Right renal cortex interstitium (tissue), 3 donors: Measurements from ENCODE around the gene AGR3. TPM values are rescaled to one million over a fixed set of nuclear protein-coding genes. Genes with fewer than 3 reads are reported as not detected.

ENCODE experiments used
- DNase-seq, 3 donors: peaks; one replicate each; pipeline ENCODE4 v3.0.0-alpha.2; 2013; ENCODE audit warnings: low read depth in 3 of 3, low spot score in 2 of 3
- polyA plus RNA-seq, 3 donors: library from polyadenylated mRNA; unstranded; fragments of 120-200 nt; gene quantifications; one replicate each; pipeline ENCODE4 v1.2.1, GENCODE V29; 2013; ENCODE audit not compliant: insufficient read length in 3 of 3

Gene AGR3
- polyA plus RNA-seq, 3 donors = 2.1 to 2.9 (median 2.4) TPM

GRCh38 chr7:16838891-16839290 lies 42.9 kb downstream of the AGR3 start:
- no peak for DNase-seq

- no peak for DNase-seq
These were observed 43.4 kb downstream of the AGR3 start for GRCh38 chr7:16838386-16838785.

DNA sequence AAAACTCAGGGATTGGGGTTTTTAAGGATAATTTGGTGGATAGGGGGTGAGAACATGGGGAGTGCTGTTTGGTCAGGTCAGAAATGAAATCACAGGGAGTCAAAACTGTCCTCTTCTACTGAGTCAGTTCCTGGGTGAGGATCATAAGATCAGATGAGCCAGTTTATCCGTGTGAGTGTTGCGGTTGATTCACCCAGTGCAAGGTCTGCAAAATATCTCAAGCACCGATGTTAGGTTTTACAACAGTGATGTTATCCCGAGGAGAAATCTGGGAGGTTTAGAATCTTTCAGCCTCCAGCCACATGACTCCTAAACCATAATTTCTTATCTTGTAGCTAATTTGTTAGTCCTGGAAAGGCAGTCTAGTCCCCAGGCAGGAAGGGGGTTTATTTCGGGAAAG lies 45.3 kb downstream of the AGR3 start:
- DNase-seq = no peak

DNA sequence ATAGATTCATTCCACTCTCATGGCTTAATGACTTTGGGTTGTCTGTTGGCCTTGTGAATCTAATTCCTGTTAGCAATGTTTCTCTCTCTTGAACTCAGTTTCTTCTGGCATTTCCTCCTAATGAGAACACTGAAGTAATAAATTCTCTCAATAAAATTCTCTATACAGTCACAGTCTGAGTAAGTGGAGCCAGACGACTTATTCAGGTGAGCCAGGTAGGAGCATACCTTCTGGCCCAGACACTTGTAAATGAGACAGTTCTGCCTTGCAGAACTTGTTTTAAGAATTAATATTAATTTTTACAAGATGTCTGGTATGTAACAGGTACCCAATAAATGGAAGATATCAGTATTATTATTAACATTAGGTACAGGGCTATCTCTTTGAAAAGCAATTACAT lies 48.4 kb downstream of the AGR3 start:
- no peak for DNase-seq

DNA sequence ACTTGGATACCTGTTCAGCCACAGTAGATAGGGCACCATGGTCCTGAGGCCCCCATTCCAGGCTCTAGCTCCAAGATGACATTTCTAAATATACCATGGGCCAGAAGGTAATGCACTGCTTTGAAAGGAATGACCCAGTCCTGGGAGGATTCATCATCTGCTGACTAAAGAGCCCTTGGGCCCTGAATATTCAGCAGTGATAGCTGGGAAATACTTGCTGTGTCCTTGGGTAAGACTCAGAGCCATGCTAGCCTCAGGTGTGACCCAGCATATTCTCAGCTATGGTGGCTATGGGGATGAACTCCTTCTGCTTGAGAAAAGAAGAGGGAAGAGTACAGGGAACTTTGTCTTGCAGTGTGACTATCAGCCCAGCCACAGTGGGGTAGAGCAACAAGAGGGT lies 55.7 kb downstream of the AGR3 start:
- no peak for DNase-seq

DNA sequence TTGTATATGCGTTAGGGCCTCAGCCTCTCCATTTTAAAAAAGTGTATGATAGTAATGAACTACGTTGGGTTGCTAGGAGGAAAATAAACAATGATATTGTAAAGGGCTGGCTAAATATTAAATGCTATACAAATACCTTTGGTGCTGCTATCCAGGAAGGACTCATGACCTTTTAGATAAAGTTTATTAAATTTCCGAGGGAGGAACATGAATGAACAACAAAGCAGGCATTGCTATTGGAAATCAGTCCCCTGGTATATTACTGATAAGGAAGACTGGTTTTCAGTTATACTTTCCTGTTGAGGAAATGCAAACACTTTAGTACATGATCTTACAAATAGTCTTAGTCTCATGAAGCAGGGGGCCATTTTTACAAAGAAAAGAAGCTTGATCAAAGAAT lies 59.8 kb downstream of the AGR3 start:
- DNase-seq = no peak

- no peak for DNase-seq
These were observed 63.1 kb downstream of the AGR3 start for GRCh38 chr7:16818732-16819131.

DNA sequence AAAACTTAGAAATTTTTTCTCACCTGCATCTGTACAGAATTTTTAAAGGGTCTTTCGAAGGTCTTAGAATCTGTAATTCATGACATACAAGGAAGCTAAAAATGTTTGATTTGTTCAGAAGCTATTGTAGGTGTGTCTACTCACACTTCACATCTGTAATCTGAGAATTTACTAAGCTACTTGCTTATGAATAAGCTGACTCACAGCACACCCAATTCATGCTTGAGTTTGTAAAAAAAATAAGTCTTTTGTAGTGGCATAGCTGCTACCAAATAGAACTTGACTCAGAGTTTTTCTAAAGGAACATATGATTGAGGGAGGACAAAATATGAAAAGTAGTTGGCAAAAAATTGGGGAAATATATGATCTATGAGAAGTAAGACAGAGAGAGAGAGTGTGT lies 64.2 kb downstream of the AGR3 start:
- DNase-seq = no peak

DNA sequence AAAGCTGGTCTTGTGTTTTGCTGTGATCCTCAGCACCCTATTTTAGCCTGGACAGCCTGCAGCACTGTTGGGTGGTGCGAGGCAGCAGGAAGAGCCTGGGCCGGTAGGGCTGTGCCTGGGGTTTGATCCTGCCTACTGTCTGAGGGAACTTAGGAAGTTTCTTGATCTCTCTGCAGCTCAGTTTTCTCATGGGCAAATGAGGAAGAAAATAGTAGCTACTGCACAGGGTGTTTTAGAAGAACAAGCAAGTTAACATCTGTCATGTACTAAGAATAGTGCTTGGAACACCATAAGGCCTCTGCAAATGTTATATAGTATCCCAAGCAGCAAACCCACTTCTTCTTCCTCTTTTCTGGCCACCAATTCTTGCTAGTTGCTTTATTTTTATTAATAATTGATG lies 65.0 kb downstream of the AGR3 start:
- DNase-seq = no peak

DNA sequence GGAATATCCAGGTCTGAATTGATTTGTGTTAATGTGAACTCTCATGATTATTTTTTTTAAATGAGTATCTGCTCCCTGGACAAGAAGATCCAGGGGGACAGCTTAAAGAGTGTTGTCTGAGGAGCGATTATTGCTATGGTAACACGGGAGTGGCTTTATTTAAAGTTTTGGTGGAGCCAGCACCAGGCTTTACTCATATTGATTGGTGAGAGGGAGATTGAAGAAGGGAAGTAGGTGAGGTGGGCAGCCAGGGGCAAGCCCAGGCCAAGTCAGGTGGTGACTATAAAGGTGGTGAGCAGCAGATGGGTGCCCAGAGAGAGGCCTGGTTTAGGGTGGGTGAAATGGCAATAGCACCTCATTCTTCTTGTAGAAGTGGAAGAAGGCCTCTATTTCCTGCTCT lies 66.8 kb downstream of the AGR3 start:
- DNase-seq = no peak

DNA sequence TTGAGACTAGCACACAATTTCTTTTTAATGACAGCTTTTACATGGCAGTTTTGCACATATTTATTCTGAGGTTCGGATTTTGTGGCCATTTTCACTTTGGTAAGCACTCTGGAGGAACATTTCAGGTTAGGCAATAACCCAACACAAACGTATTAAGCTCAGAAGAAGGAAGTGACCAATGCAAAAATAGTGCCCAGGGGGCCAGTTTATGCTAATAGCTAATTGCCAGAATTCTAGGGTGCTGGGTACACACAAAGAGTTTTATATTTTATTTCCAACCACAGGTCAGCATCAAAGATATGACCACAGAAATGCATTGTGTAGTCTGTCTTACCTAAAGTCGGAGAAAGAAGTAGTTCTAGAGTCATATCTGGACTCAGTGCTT lies 68.6 kb downstream of the AGR3 start:
- DNase-seq = no peak

GRCh38 chr7:16812542-16813231 lies 69.1 kb downstream of the AGR3 start:
- DNase-seq = no peak

DNA sequence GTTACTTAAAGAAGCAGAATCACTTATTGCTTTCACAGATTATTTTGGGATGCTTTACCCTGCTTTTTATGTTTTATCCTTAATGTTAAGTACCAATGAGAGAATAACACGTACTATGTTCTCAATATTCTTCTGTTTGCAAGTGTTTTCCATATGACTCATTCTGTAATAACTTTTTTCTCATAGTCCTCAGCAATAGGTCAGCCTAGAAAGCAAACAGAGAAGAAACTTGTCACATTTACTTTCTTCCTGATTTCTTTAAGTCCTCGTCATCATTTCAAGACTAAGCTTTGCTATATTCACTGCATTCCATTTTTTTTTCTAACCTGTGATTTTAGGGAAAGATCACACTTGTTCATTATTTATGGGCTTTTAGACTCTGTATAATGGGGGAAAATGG lies 70.2 kb downstream of the AGR3 start:
- DNase-seq = no peak

DNA sequence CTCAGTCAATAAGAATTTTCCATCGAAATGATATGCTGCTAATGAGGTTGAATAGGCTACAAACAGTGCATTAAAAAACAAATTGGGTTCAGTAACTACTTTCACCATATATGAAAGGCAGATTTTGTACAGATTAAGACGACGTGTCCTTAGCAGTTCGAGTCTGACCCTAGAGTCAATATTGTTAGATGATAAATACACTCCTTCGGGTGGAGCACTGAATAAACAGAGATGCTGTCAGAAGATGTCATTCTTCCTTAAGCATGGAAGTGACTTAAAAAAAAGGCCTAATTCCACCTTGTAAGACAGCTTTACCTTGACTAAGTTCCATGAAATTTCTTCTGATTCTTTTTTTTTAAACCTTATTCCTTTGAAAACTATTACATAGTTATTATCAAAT lies 71.2 kb downstream of the AGR3 start:
- DNase-seq = no peak

- no peak for DNase-seq
These were observed 71.7 kb downstream of the AGR3 start for GRCh38 chr7:16810112-16810511.

Other genes starting within 250 kb of the AGR3 start
- 10 to 100 TPM; 33.3 to 36.2 (median 36.0) TPM for gene ANKMY2, start 236.2 kb downstream of the AGR3 start, polyA plus RNA-seq
- 10 to 100 TPM; 79.1 to 82.1 (median 79.3) TPM for gene BZW2, start 235.8 kb downstream of the AGR3 start, polyA plus RNA-seq
- 10 to 100 TPM; 26.7 to 30.3 (median 30.2) TPM for gene TSPAN13, start 128.2 kb downstream of the AGR3 start, polyA plus RNA-seq
- 10 to 100 TPM; 56.4 to 75.9 (median 75.7) TPM for gene AGR2, start 77.0 kb downstream of the AGR3 start, polyA plus RNA-seq